Limb (tissue), 2 donors: ENCODE measurements around the gene CDCA7L.

ENCODE experiments used
- DNase-seq, 2 donors: peaks; one replicate each; pipeline ENCODE4 v3.0.0-alpha.2; 2016; ENCODE audit errors: extremely low spot score in 2 of 2

The CDCA7L gene

GRCh38 chr7:21945454-21946221 lies at the start of gene CDCA7L:
TSS of gene CDCA7L (minus strand) at chr7:21945899. CDS start at chr7:21945804, 95 bp downstream.
- DNase-seq: peak; percentile 81 to 85

GRCh38 chr7:21986096-21986495 lies 40.4 kb upstream of the CDCA7L start:
- DNase-seq: no peak

GRCh38 chr7:21984042-21984441 lies 38.3 kb upstream of the CDCA7L start:
- no peak for DNase-seq

- DNase-seq: no peak
These were observed 37.4 kb upstream of the CDCA7L start for GRCh38 chr7:21983056-21983455.

- DNase-seq: no peak
These were observed 35.8 kb upstream of the CDCA7L start for GRCh38 chr7:21981524-21981923.

GRCh38 chr7:21980926-21981500 lies 35.3 kb upstream of the CDCA7L start:
- no peak for DNase-seq

- no peak for DNase-seq
These were observed 26.7 kb upstream of the CDCA7L start for GRCh38 chr7:21972397-21972784.

- DNase-seq: no peak
These were observed 26.2 kb upstream of the CDCA7L start for GRCh38 chr7:21971780-21972396.

GRCh38 chr7:21969822-21970221 lies 24.1 kb upstream of the CDCA7L start:
- DNase-seq: no peak

GRCh38 chr7:21967598-21968003 lies 21.9 kb upstream of the CDCA7L start:
- no peak for DNase-seq

- no peak for DNase-seq
These were observed 20.6 kb upstream of the CDCA7L start for GRCh38 chr7:21966271-21966670.

GRCh38 chr7:21965291-21965690 lies 19.6 kb upstream of the CDCA7L start:
- no peak for DNase-seq

- DNase-seq: no peak
These were observed 17.0 kb upstream of the CDCA7L start for GRCh38 chr7:21962677-21963076.

GRCh38 chr7:21960922-21961321 lies 15.2 kb upstream of the CDCA7L start:
- no peak for DNase-seq

- DNase-seq: no peak
These were observed 13.7 kb upstream of the CDCA7L start for GRCh38 chr7:21959387-21959776.

- DNase-seq: peak in 1 of 2 donors; percentile 18
These were observed 8.1 kb upstream of the CDCA7L start for GRCh38 chr7:21953781-21954180.

GRCh38 chr7:21948887-21949540 lies 3.3 kb upstream of the CDCA7L start:
- no peak for DNase-seq

- DNase-seq: no peak
These were observed 2.7 kb upstream of the CDCA7L start for GRCh38 chr7:21948364-21948763.

GRCh38 chr7:21947946-21948345 lies 2.2 kb upstream of the CDCA7L start:
- DNase-seq: no peak

- no peak for DNase-seq
These were observed 1.4 kb upstream of the CDCA7L start for GRCh38 chr7:21947056-21947455.

- DNase-seq: no peak
These were observed 567 bp upstream of the CDCA7L start for GRCh38 chr7:21946222-21946709.
